Measurements from ENCODE around the gene LHFPL2.
"Not testable (repeated sequence)": the region's sequence is repeated elsewhere in the genome, so short reads cannot be mapped to it uniquely, and the experiment has no call there.

The LHFPL2 gene

GRCh38 chr5:78497573-78498533 is 150.7 kb downstream of the LHFPL2 start:
- DNase-seq = no peak

- no peak for DNase-seq
These were observed 152.2 kb downstream of the LHFPL2 start for GRCh38 chr5:78496373-78496772.

GRCh38 chr5:78495800-78496199 is 152.8 kb downstream of the LHFPL2 start:
- DNase-seq = no peak

GRCh38 chr5:78492650-78493049 is 155.9 kb downstream of the LHFPL2 start:
- no peak for DNase-seq

- no peak for DNase-seq
These were observed 156.3 kb downstream of the LHFPL2 start for GRCh38 chr5:78492224-78492623.

GRCh38 chr5:78490709-78491485 is 157.7 kb downstream of the LHFPL2 start:
- no peak for DNase-seq

GRCh38 chr5:78487846-78488245 is 160.7 kb downstream of the LHFPL2 start:
- DNase-seq = no peak

GRCh38 chr5:78486218-78486617 is 162.4 kb downstream of the LHFPL2 start:
- DNase-seq = no peak

GRCh38 chr5:78483809-78484521 is 164.6 kb downstream of the LHFPL2 start:
- DNase-seq = no peak

- no peak for DNase-seq
These were observed 165.6 kb downstream of the LHFPL2 start for GRCh38 chr5:78482948-78483347.

- DNase-seq = no peak
These were observed 171.8 kb downstream of the LHFPL2 start for GRCh38 chr5:78476795-78477194.

- DNase-seq = no peak
These were observed 173.2 kb downstream of the LHFPL2 start for GRCh38 chr5:78475370-78475769.

- DNase-seq = no peak
These were observed 174.8 kb downstream of the LHFPL2 start for GRCh38 chr5:78473751-78474150.

- no peak for DNase-seq
These were observed 176.0 kb downstream of the LHFPL2 start for GRCh38 chr5:78472469-78473106.

GRCh38 chr5:78471896-78472295 is 176.7 kb downstream of the LHFPL2 start:
- no peak for DNase-seq

GRCh38 chr5:78467752-78468357 is 180.7 kb downstream of the LHFPL2 start:
- no peak for DNase-seq

- no peak for DNase-seq
These were observed 181.4 kb downstream of the LHFPL2 start for GRCh38 chr5:78467140-78467539.

GRCh38 chr5:78458843-78459242 is 189.7 kb downstream of the LHFPL2 start:
- no peak for DNase-seq

- not testable (repeated sequence) for DNase-seq
These were observed 191.1 kb downstream of the LHFPL2 start for GRCh38 chr5:78457507-78457906.

- no peak for DNase-seq
These were observed 199.5 kb downstream of the LHFPL2 start for GRCh38 chr5:78449103-78449502.

- DNase-seq = no peak
These were observed 200.7 kb downstream of the LHFPL2 start for GRCh38 chr5:78447775-78448424.

Data from NCI-H1048 (cell line).